Ascending aorta (tissue), 2 donors: ENCODE results near the gene LRRTM2. TPM values are rescaled to one million over a fixed set of nuclear protein-coding genes. Genes with fewer than 3 reads are reported as not detected.
"Not testable (repeated sequence)": the region's sequence is repeated elsewhere in the genome, so short reads cannot be mapped to it uniquely, and the experiment has no call there.

ENCODE experiments used
- DNase-seq, 2 donors: peaks; one replicate each; pipeline ENCODE4 v3.0.0-alpha.2; 2019; ENCODE audit warnings: low spot score in 2 of 2
- H3K27ac ChIP-seq, 2 donors: fragments of 200-600 bp; sonication (generic); one replicate each; pipeline ENCODE4 v1.5.1; 2016 to 2017; ENCODE audit warnings: mild to moderate bottlenecking in 1 of 2
- H3K27me3 ChIP-seq: fragments of 200-600 bp; sonication (generic); one replicate; pipeline ENCODE4 v1.5.1; 2017
- H3K36me3 ChIP-seq, 2 donors: fragments of 200-600 bp; sonication (generic); one replicate each; pipeline ENCODE4 v1.5.1; 2016
- H3K4me1 ChIP-seq, 2 donors: fragments of 200-600 bp; sonication (generic); one replicate each; pipeline ENCODE4 v1.5.1; 2016 to 2017; ENCODE audit warnings: mild to moderate bottlenecking in 1 of 2
- H3K4me3 ChIP-seq, 2 donors: fragments of 200-600 bp; sonication (generic); one replicate each; pipeline ENCODE4 v1.5.1; 2016 to 2017; ENCODE audit warnings: mild to moderate bottlenecking in 1 of 2
- H3K9me3 ChIP-seq, 2 donors: fragments of 200-600 bp; sonication (generic); one replicate each; pipeline ENCODE4 v1.5.1; 2016
- intact Hi-C: fragments of 100-400 bp; cut with DNase I; formaldehyde crosslinking; loops from one replicate; pipeline ENCODE4 v1.15.1; 2023
- total RNA-seq: library from RNA; depleted of rRNA; stranded (reverse); fragments of >200 nt; gene quantifications from one replicate; pipeline ENCODE4 v1.1.0, GENCODE V29; 2016
- TF ChIP-seq, protein P1 (sequence below), 3 experiments: fragments of 200-600 bp in 2 of 3; fragments of 450-650 bp in 1 of 3; sonication (generic) in 2 of 3; IDR thresholded peaks; one replicate each; pipeline ENCODE4 v1.5.1; 2016 to 2019; ENCODE audit warnings: antibody characterized with exemption in 3 of 3, mild to moderate bottlenecking in 1 of 3, moderate library complexity in 1 of 3

LRRTM2 gene
- total RNA-seq, 1 donor from 2014 or later, result not detected

DNA sequence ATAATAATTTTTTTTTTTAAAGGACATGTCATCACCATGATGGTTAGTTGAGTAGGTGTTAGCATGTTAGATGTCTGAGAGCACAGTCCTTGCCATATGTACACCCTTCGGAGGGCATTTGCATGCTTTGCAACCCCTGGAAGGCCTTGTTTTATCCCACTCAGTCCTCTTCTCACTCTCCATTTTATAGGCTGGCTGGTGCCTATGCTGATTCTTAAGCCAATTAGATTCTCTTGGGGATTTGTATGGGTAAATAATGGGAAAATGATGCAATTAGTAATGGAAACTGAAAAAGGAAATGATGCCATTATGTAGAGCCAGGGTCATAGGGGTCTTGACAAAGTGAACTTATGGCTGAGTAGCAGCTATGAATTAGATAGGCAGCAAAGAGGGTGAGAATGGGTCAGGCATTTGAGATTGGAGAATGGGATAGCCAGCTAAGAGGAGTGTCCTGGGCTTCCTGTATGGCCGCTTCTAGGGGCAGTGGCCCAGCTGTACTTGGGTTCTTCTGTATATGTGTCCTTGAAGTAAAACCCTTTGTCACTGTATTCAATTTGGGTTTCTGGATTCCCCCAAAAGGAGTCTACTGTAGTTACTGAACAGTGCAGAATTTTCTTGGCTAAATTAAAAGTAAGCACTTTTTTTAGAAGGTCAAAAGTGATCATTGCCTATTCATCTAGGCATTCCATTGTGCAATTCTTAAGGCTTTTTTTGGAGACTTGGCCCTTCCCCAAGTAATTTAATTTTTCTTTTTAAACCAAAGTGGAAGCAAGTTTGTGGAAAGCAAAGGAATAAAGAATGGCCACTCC, 31.6 kb downstream of the LRRTM2 start:
- no peak for DNase-seq
- Histone ChIP-seq H3K36me3 (no peaks in the 10 kb centered on the region), H3K27ac (peak overlapping the region; percentile 72), H3K4me1 (peaks cover 6 to 52% of the 10 kb centered on the region in 2 donors), H3K27me3 (no peaks in the 10 kb centered on the region), H3K9me3 (no peaks in the 10 kb centered on the region), H3K4me3 (no peak overlapping the region)
- TF ChIP-seq, protein P1, sequence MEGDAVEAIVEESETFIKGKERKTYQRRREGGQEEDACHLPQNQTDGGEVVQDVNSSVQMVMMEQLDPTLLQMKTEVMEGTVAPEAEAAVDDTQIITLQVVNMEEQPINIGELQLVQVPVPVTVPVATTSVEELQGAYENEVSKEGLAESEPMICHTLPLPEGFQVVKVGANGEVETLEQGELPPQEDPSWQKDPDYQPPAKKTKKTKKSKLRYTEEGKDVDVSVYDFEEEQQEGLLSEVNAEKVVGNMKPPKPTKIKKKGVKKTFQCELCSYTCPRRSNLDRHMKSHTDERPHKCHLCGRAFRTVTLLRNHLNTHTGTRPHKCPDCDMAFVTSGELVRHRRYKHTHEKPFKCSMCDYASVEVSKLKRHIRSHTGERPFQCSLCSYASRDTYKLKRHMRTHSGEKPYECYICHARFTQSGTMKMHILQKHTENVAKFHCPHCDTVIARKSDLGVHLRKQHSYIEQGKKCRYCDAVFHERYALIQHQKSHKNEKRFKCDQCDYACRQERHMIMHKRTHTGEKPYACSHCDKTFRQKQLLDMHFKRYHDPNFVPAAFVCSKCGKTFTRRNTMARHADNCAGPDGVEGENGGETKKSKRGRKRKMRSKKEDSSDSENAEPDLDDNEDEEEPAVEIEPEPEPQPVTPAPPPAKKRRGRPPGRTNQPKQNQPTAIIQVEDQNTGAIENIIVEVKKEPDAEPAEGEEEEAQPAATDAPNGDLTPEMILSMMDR (IDR thresholded peaks at IDR 0.05), result no peak
- intact Hi-C loops, result no loop called here

DNA sequence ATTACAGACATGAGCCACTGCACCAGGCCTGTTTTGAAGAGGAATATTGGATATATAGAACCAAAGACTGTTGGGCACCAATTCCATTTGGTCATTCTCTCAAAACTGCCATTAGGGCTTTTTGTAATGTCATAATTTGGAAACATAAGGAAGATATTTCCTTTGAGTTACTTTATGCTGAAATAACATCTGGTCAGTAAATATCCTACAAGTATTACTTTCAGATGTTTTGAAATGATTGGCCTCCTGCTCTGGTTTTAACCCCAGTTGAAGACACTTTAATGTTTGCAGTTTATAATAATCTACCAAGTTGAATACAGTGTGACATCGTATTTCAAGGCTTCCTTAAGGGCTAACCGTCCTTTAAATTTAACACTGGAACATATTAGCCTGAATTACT, 33.6 kb downstream of the LRRTM2 start:
- Histone ChIP-seq H3K9me3 (no peaks in the 10 kb centered on the region), H3K4me3 (no peak overlapping the region), H3K27ac (no peak overlapping the region), H3K4me1 (peaks cover 6 to 49% of the 10 kb centered on the region in 2 donors), H3K27me3 (no peaks in the 10 kb centered on the region), H3K36me3 (no peaks in the 10 kb centered on the region)
- TF ChIP-seq, protein P1 (IDR thresholded peaks at IDR 0.05), result no peak
- intact Hi-C loops, result no loop called here
- no peak for DNase-seq

DNA sequence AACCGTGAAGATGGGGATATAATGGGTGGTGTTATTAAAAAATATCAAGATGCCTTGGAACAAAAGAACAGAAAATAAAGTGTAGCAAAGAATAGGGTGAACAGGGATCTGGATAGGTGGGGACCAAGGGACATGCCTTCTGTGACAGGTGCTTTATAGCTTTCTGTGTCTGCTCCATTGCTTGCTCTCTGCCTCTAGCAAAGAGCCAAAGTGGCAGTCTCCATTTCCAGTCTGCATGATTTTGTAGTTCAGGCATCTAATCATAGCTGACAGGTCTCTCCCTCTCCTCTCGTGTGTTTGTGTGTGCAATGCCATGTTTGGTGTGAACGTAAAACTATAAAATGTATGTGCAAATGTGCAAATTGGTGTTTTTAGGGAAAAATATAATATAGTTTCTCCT, 35.0 kb downstream of the LRRTM2 start:
- intact Hi-C loops, result no loop called here
- Histone ChIP-seq H3K27ac (no peak overlapping the region), H3K9me3 (no peaks in the 10 kb centered on the region), H3K27me3 (no peaks in the 10 kb centered on the region), H3K36me3 (no peaks in the 10 kb centered on the region), H3K4me1 (peaks cover 6 to 42% of the 10 kb centered on the region in 2 donors), H3K4me3 (no peak overlapping the region)
- no peak for DNase-seq
- TF ChIP-seq, protein P1 (IDR thresholded peaks at IDR 0.05), result no peak

DNA sequence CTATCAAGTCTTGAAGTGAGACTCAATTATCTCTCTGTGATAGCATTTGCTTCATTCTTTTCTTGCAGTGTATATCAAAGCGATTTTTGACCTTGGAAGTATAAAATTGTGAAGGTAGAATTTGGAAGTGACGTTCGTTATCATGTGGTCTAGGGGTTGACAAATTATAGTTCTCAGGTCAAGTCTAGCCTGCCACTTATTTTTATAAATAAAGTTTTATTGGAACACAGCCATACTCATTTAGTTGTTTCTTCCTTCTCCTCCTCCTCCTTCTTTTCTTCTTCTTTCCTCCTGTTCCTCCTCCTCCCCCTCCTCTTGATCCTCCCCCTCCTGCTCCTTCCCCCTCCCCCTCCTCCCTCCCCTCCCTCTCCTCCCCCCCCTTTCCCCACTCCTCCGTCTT, 38.0 kb downstream of the LRRTM2 start:
- DNase-seq, result no peak
- Histone ChIP-seq H3K27ac (no peak overlapping the region), H3K9me3 (no peaks in the 10 kb centered on the region), H3K4me3 (no peak overlapping the region), H3K27me3 (no peaks in the 10 kb centered on the region), H3K36me3 (no peaks in the 10 kb centered on the region), H3K4me1 (peaks cover 0 to 20% of the 10 kb centered on the region in 2 donors)
- intact Hi-C loops, result no loop called here
- TF ChIP-seq, protein P1 (IDR thresholded peaks at IDR 0.05), result no peak

DNA sequence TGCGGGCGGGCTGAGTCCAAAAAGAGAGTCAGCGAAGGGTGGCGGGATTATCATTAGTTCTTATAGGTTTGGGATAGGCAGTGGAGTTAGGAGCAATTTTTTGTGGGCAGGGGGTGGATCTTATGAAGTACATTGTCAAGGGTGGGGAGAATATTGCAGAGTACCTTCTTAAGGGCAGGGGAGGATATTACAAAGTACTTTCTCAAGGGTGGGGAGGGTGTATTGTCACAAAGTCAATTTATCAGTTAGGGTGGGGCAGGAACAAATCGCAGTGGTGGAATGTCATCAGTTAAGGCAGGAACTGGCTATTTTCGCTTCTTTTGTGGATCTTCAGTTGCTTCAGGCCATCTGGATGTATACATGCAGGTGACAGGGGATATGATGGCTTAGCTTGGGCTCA, 40.3 kb downstream of the LRRTM2 start:
- intact Hi-C loops, H3K36me3 ChIP-seq, DNase-seq, H3K27me3 ChIP-seq, H3K4me3 ChIP-seq, H3K9me3 ChIP-seq, H3K27ac ChIP-seq: not testable (repeated sequence)
- H3K4me1 ChIP-seq, result peaks cover 0 to 13% of the 10 kb centered on the region in 2 donors

GRCh38 chr5:138833726-138834480, 41.2 kb downstream of the LRRTM2 start:
- Histone ChIP-seq H3K9me3 (no peaks in the 10 kb centered on the region), H3K36me3 (peaks cover 0 to 6% of the 10 kb centered on the region in 2 donors), H3K4me3 (no peak overlapping the region), H3K4me1 (peaks cover 0 to 5% of the 10 kb centered on the region in 2 donors), H3K27ac (no peak overlapping the region), H3K27me3 (no peaks in the 10 kb centered on the region)
- TF ChIP-seq, protein P1 (IDR thresholded peaks at IDR 0.05), result no peak
- intact Hi-C loops, result no loop called here
- DNase-seq, result no peak
